H9 (cell line): ENCODE data around the gene TH. TPM values are rescaled to one million over a fixed set of nuclear protein-coding genes. Genes with fewer than 3 reads are reported as not detected.

ENCODE experiments used
- DNase-seq: peaks from one replicate; pipeline ENCODE4 v3.0.0-alpha.2; 2017
- H2AFZ ChIP-seq: one replicate; pipeline ENCODE4 v1.6.1; 2013; ENCODE audit warnings: mild to moderate bottlenecking, low read length, control low read depth, moderate library complexity
- H2AK5ac ChIP-seq: 2 replicates; pipeline ENCODE4 v1.6.1; 2013; ENCODE audit warnings: low read length, control low read depth, mixed read lengths; ENCODE audit not compliant: insufficient read length
- H2BK120ac ChIP-seq: one replicate; pipeline ENCODE4 v1.6.1; 2013; ENCODE audit warnings: low read depth, mild to moderate bottlenecking, low read length, control low read depth, inconsistent platforms; ENCODE audit not compliant: poor library complexity, severe bottlenecking
- H2BK12ac ChIP-seq: 2 replicates; pipeline ENCODE4 v1.6.1; 2013; ENCODE audit warnings: low read length, control low read depth, mixed read lengths, low read depth; ENCODE audit not compliant: insufficient read length
- H2BK15ac ChIP-seq: 2 replicates; pipeline ENCODE4 v1.6.1; 2013; ENCODE audit warnings: low read depth, low read length, control low read depth
- H2BK20ac ChIP-seq: one replicate; pipeline ENCODE4 v1.6.1; 2013; ENCODE audit warnings: low read depth, mild to moderate bottlenecking, low read length, control low read depth, inconsistent platforms; ENCODE audit not compliant: poor library complexity, severe bottlenecking
- H2BK5ac ChIP-seq: 2 replicates; pipeline ENCODE4 v1.6.1; 2013; ENCODE audit warnings: low read length, control low read depth, mixed read lengths; ENCODE audit not compliant: insufficient read length
- H3K14ac ChIP-seq: 2 replicates; pipeline ENCODE4 v1.6.1; 2013; ENCODE audit warnings: low read length, control low read depth; ENCODE audit not compliant: insufficient read depth
- H3K18ac ChIP-seq: 2 replicates; pipeline ENCODE4 v1.6.1; 2013; ENCODE audit warnings: low read depth, mild to moderate bottlenecking, mixed read lengths, low read length, control low read depth; ENCODE audit not compliant: insufficient read length
- H3K23ac ChIP-seq: 2 replicates; pipeline ENCODE4 v1.6.1; 2013; ENCODE audit warnings: low read length, control low read depth, mixed read lengths, low read depth; ENCODE audit not compliant: insufficient read length
- H3K23me2 ChIP-seq: 2 replicates; pipeline ENCODE4 v1.6.1; 2013; ENCODE audit warnings: low read depth, mild to moderate bottlenecking, mixed read lengths, low read length, control low read depth; ENCODE audit not compliant: insufficient read length, poor library complexity, severe bottlenecking
- H3K27ac ChIP-seq: 2 replicates; pipeline ENCODE4 v1.5.1; 2013; ENCODE audit warnings: low read length, control low read depth, mixed read lengths, low read depth; ENCODE audit not compliant: insufficient read length
- H3K27me3 ChIP-seq: 2 replicates; pipeline ENCODE4 v1.6.1; 2013; ENCODE audit warnings: low read length, control low read depth, inconsistent platforms; ENCODE audit not compliant: insufficient read depth
- H3K4ac ChIP-seq: 2 replicates; pipeline ENCODE4 v1.6.1; 2013; ENCODE audit warnings: low read depth, mild to moderate bottlenecking, control low read depth, inconsistent platforms, low read length, moderate library complexity
- H3K4me1 ChIP-seq: 2 replicates; pipeline ENCODE4 v1.6.1; 2013; ENCODE audit warnings: low read length, control low read depth, inconsistent platforms; ENCODE audit not compliant: insufficient read depth
- H3K4me2 ChIP-seq: 2 replicates; pipeline ENCODE4 v1.6.1; 2013; ENCODE audit warnings: low read length, control low read depth, mixed read lengths; ENCODE audit not compliant: insufficient read length, insufficient read depth
- H3K56ac ChIP-seq: 2 replicates; pipeline ENCODE4 v1.6.1; 2013; ENCODE audit warnings: low read depth, mild to moderate bottlenecking, mixed read lengths, low read length, control low read depth; ENCODE audit not compliant: insufficient read length
- H3K79me1 ChIP-seq: 2 replicates; pipeline ENCODE4 v1.6.1; 2013; ENCODE audit warnings: low read depth, mild to moderate bottlenecking, moderate library complexity, low read length, control low read depth, inconsistent platforms; ENCODE audit not compliant: insufficient read depth, poor library complexity, severe bottlenecking
- H3K79me2 ChIP-seq: 2 replicates; pipeline ENCODE4 v1.6.1; 2013; ENCODE audit warnings: low read length, control low read depth, inconsistent platforms; ENCODE audit not compliant: insufficient read depth
- H3K9ac ChIP-seq: 2 replicates; pipeline ENCODE4 v1.6.1; 2013; ENCODE audit warnings: low read length, control low read depth, mixed read lengths; ENCODE audit not compliant: insufficient read length; ENCODE audit errors: extremely low read depth
- H3K9me3 ChIP-seq: one replicate; pipeline ENCODE4 v1.6.1; 2013; ENCODE audit warnings: low read depth, low read length, inconsistent platforms; ENCODE audit not compliant: control insufficient read depth
- H3T11ph ChIP-seq: one replicate; pipeline ENCODE4 v1.6.1; 2013; ENCODE audit warnings: mild to moderate bottlenecking, low read length, control low read depth, inconsistent platforms
- H4K20me1 ChIP-seq: one replicate; pipeline ENCODE4 v1.6.1; 2013; ENCODE audit not compliant: control insufficient read depth, insufficient read length, insufficient read depth
- H4K5ac ChIP-seq: 2 replicates; pipeline ENCODE4 v1.6.1; 2013; ENCODE audit warnings: low read depth, mild to moderate bottlenecking, mixed read lengths, low read length, control low read depth; ENCODE audit not compliant: insufficient read length
- H4K8ac ChIP-seq: replicated peaks from 2 replicates; pipeline ENCODE4 v1.6.1; 2013; ENCODE audit warnings: low read length, control low read depth, mixed read lengths, low read depth; ENCODE audit not compliant: insufficient read length
- H4K91ac ChIP-seq: 2 replicates; pipeline ENCODE4 v1.6.1; 2013; ENCODE audit warnings: low read depth, mild to moderate bottlenecking, moderate library complexity, mixed read lengths, low read length, control low read depth; ENCODE audit not compliant: insufficient read length
- H3K27ac Mint-ChIP-seq, 3 experiments: 2 replicates in 2 of 3; 3 replicates in 1 of 3; pipeline ENCODE4 v1.8.0; 2020 to 2021; ENCODE audit warnings: mixed read lengths in 3 of 3, mild to moderate bottlenecking in 1 of 3, moderate library complexity in 1 of 3
- H3K27me3 Mint-ChIP-seq: 2 replicates; pipeline ENCODE4 v1.8.0; 2021; ENCODE audit warnings: low read depth, mild to moderate bottlenecking, moderate library complexity, mixed read lengths
- H3K36me3 Mint-ChIP-seq, 3 experiments: 2 replicates in 2 of 3; 3 replicates in 1 of 3; pipeline ENCODE4 v1.8.0; 2020 to 2021; ENCODE audit warnings: low read depth in 3 of 3, mixed read lengths in 3 of 3; ENCODE audit not compliant: insufficient read depth in 1 of 3
- H3K4me1 Mint-ChIP-seq, 2 experiments: 2 replicates each; pipeline ENCODE4 v1.8.0; 2020; ENCODE audit warnings: mixed read lengths in 2 of 2
- H3K4me3 Mint-ChIP-seq, 2 experiments: 2 replicates in 1 of 2; 3 replicates in 1 of 2; pipeline ENCODE4 v1.8.0; 2020 to 2021; ENCODE audit warnings: mild to moderate bottlenecking in 2 of 2, mixed read lengths in 2 of 2, moderate library complexity in 1 of 2
- H3K9me3 Mint-ChIP-seq, 2 experiments: 2 replicates in 1 of 2; 3 replicates in 1 of 2; pipeline ENCODE4 v1.8.0; 2020; ENCODE audit warnings: mild to moderate bottlenecking in 2 of 2, mixed read lengths in 2 of 2, moderate library complexity in 1 of 2
- CTCF ChIP-seq: fragments of 200-600 bp; sonication (generic); conservative IDR thresholded peaks from 3 replicates; pipeline ENCODE4 v1.8.0; 2021; ENCODE audit warnings: antibody characterized with exemption, mild to moderate bottlenecking
- WGBS: extraction: QIAGEN DNeasy Blood & Tissue Kit; methylation state at CpG from one replicate; pipeline ENCODE4 v1.1.7; 2013; ENCODE audit warnings: missing lambda C conversion rate, low lambda C conversion rate, mixed read lengths; ENCODE audit not compliant: insufficient read length; ENCODE audit errors: extremely low coverage; 5-methylcytosine and 5-hydroxymethylcytosine counted together
- total RNA-seq: library from RNA; stranded (reverse); gene quantifications from 2 replicates; pipeline ENCODE4 v1.2.1, GENCODE V29; 2021

TH gene
- total RNA-seq, 1 experiment from 2014 or later: not detected

GRCh38 chr11:2137202-2138067, 34.2 kb downstream of the TH start:
- Histone ChIP-seq H3K56ac (no peak overlapping the region), H2AFZ (no peak overlapping the region)

More at GRCh38 chr11:2137202-2138067, 34.2 kb downstream of the TH start:
- Histone ChIP-seq H4K5ac (no peak overlapping the region), H3K9ac (no peak overlapping the region), H3K4ac (no peak overlapping the region), H3K9me3 (no peaks in the 10 kb centered on the region), H2BK12ac (no peak overlapping the region), H3K27me3 (peaks cover 42% of the 10 kb centered on the region), H3K4me2 (peak overlapping the region; percentile 62), H3K14ac (no peak overlapping the region), H3K79me1 (no peaks in the 10 kb centered on the region), H3T11ph (no peak overlapping the region), H3K4me1 (no peaks in the 10 kb centered on the region), H4K20me1 (no peaks in the 10 kb centered on the region), H2BK20ac (no peak overlapping the region), H3K27ac (no peak overlapping the region), H4K8ac (no peak overlapping the region), H3K23me2 (peaks cover 14% of the 10 kb centered on the region), H2AK5ac (no peak overlapping the region), H2BK120ac (no peak overlapping the region), H4K91ac (no peak overlapping the region), H3K18ac (no peak overlapping the region), H2BK5ac (no peak overlapping the region), H2BK15ac (no peak overlapping the region), H3K23ac (no peak overlapping the region), H3K79me2 (no peaks in the 10 kb centered on the region)
- Mint-ChIP-seq H3K4me3 (peak overlapping the region; percentile 46 to 77), H3K27me3 (peaks cover 90% of the 10 kb centered on the region), H3K4me1 (peaks cover 9 to 32% of the 10 kb centered on the region in 2 experiments), H3K9me3 (peaks cover 2 to 9% of the 10 kb centered on the region in 2 experiments; a peak in 2 of 5 replicates), H3K27ac (no peak overlapping the region), H3K36me3 (no peaks in the 10 kb centered on the region)
- peak; percentile 86 for DNase-seq
- no CpG with 5 or more reads among the region's 50 CpGs for WGBS
- TF ChIP-seq CTCF: no peak
